ENCODE measurements around the gene SNRPD3. TPM values are rescaled to one million over a fixed set of nuclear protein-coding genes. Genes with fewer than 3 reads are reported as not detected.

The SNRPD3 gene
- total RNA-seq, 4 donors from 2014 or later = 21.3 to 127 (median 93.8) TPM

GRCh38 chr22:24587251-24587650 lies 31.5 kb downstream of the SNRPD3 start:
- Histone ChIP-seq H3K9me3 (no peaks in the 10 kb centered on the region), H3K27me3 (no peaks in the 10 kb centered on the region), H3K27ac (no peak overlapping the region), H3K4me3 (no peak overlapping the region), H3K4me1 (peaks cover 5 to 16% (median 12%) of the 10 kb centered on the region in 4 donors), H3K36me3 (no peaks in the 10 kb centered on the region)
- intact Hi-C loops (cut with DNase I; ENCODE audit: low total_unique reads) = no loop called here
- in situ Hi-C loops (cut with MboI; ENCODE audit: low pct_ligation_motif_present in 1 of 4, low pct_unique_long_range_greater_than_20kb in 1 of 4, low sequenced_read_pairs in 3 of 4) = no loop called here
- TF ChIP-seq POLR2AphosphoS5 (IDR thresholded peaks at IDR 0.05) = no peak
- TF ChIP-seq EP300 (IDR thresholded peaks at IDR 0.05; ENCODE audit: low read depth) = no peak
- TF ChIP-seq POLR2A (IDR thresholded peaks at IDR 0.05) = no peak
- TF ChIP-seq, protein P1, sequence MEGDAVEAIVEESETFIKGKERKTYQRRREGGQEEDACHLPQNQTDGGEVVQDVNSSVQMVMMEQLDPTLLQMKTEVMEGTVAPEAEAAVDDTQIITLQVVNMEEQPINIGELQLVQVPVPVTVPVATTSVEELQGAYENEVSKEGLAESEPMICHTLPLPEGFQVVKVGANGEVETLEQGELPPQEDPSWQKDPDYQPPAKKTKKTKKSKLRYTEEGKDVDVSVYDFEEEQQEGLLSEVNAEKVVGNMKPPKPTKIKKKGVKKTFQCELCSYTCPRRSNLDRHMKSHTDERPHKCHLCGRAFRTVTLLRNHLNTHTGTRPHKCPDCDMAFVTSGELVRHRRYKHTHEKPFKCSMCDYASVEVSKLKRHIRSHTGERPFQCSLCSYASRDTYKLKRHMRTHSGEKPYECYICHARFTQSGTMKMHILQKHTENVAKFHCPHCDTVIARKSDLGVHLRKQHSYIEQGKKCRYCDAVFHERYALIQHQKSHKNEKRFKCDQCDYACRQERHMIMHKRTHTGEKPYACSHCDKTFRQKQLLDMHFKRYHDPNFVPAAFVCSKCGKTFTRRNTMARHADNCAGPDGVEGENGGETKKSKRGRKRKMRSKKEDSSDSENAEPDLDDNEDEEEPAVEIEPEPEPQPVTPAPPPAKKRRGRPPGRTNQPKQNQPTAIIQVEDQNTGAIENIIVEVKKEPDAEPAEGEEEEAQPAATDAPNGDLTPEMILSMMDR (IDR thresholded peaks at IDR 0.05) = no peak
- 90% methylated on average over 4 of the region's 5 CpGs; no CpG with 5 or more reads in 1 of the 2 donors for WGBS, 2 donors (ENCODE audit: low coverage in 1 of 2)
- DNase-seq = no peak

- Histone ChIP-seq H3K27me3 (no peaks in the 10 kb centered on the region), H3K4me3 (no peak overlapping the region), H3K4me1 (peaks cover 5 to 16% (median 15%) of the 10 kb centered on the region in 4 donors), H3K9me3 (no peaks in the 10 kb centered on the region), H3K27ac (no peak overlapping the region), H3K36me3 (no peaks in the 10 kb centered on the region)
- WGBS, 2 donors (ENCODE audit: low coverage in 1 of 2) = 83% methylated on average over 8 of the region's 8 CpGs; no CpG with 5 or more reads in 1 of the 2 donors
- in situ Hi-C loops (cut with MboI; ENCODE audit: low pct_ligation_motif_present in 1 of 4, low pct_unique_long_range_greater_than_20kb in 1 of 4, low sequenced_read_pairs in 3 of 4) = no loop called here
- no peak for TF ChIP-seq POLR2AphosphoS5 (IDR thresholded peaks at IDR 0.05)
- TF ChIP-seq EP300 (IDR thresholded peaks at IDR 0.05; ENCODE audit: low read depth) = no peak
- TF ChIP-seq POLR2A (IDR thresholded peaks at IDR 0.05) = no peak
- TF ChIP-seq, protein P1 (IDR thresholded peaks at IDR 0.05) = no peak
- DNase-seq = no peak
- intact Hi-C loops (cut with DNase I; ENCODE audit: low total_unique reads) = no loop called here
Measured at GRCh38 chr22:24587948-24588347, 32.1 kb downstream of the SNRPD3 start.

DNA sequence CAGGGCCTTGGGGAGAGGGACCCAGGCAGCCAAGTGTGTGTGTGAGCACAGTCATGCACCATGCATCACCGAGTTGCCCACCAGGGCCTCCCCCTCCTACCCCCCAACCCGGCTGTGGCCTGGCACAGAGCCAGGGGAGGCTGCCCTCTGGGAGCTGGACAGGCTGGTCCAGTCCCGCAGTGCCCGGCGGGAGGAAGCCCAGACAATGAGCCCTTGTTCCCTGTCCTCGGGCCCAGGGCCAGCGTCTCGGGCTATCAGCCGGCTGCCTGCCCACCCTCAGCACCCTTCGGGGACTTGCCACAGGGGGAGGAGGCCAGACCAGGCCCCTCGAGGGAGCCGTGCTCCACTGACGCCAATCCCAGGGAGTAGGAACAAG lies 32.6 kb downstream of the SNRPD3 start:
- WGBS, 2 donors (ENCODE audit: low coverage in 1 of 2) = 62% methylated on average over 8 of the region's 13 CpGs; no CpG with 5 or more reads in 1 of the 2 donors
- H3K36me3 ChIP-seq = no peaks in the 10 kb centered on the region

DNA sequence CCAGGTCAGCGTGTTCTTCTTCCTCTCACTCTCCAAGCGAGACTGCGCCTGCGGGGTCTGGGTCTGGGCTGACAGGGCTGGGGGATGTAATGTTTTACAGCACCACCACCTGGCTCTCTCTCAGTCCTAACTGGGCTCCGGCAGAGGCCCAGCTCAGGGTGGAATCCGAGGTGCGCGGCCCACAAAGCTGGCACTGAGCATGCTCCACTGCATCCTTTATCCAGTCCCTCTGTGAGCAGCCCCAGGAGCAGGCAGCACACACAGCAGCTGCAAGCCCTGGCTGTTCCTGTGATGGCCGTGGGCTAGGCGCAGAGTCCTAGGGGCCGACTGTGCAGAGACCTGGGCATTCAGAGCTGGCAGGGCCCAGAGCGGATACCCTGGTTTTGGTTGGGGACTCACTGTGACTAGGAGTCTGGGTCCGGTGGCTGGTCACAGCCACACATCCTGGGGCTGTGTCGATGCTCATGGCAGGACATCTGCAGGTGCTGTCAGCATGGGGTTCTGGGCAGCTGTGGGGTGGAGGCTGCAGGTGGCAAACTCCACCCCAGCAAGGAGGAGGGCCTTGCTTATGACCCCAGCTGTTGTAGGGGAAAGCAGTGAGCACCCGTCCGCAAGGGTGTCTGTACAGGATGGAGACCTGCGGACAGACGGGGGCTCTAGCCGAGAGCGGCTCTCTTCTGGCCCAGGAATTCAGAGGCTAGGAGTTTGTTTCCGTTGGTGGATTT lies 33.1 kb downstream of the SNRPD3 start:
- no peak overlapping the region for H3K4me3 ChIP-seq
- intact Hi-C loops (cut with DNase I; ENCODE audit: low total_unique reads) = no loop called here
- no peak overlapping the region for H3K27ac ChIP-seq
- in situ Hi-C loops (cut with MboI; ENCODE audit: low pct_ligation_motif_present in 1 of 4, low pct_unique_long_range_greater_than_20kb in 1 of 4, low sequenced_read_pairs in 3 of 4) = no loop called here
- WGBS, 2 donors (ENCODE audit: low coverage in 1 of 2) = 91% methylated on average over 19 of the region's 21 CpGs; no CpG with 5 or more reads in 1 of the 2 donors
- no peaks in the 10 kb centered on the region for H3K27me3 ChIP-seq
- no peaks in the 10 kb centered on the region for H3K9me3 ChIP-seq
- TF ChIP-seq POLR2A (IDR thresholded peaks at IDR 0.05) (no peak), EP300 (IDR thresholded peaks at IDR 0.05; ENCODE audit: low read depth) (no peak), POLR2AphosphoS5 (IDR thresholded peaks at IDR 0.05) (no peak)
- TF ChIP-seq, protein P1 (IDR thresholded peaks at IDR 0.05) = no peak
- no peak for DNase-seq
- no peaks in the 10 kb centered on the region for H3K36me3 ChIP-seq
- H3K4me1 ChIP-seq = peaks cover 6 to 18% (median 15%) of the 10 kb centered on the region in 4 donors

More for the DNA sequence above, 32.6 kb downstream of the SNRPD3 start:
- no peak for DNase-seq
- intact Hi-C loops (cut with DNase I; ENCODE audit: low total_unique reads) (no loop called here), in situ Hi-C loops (cut with MboI; ENCODE audit: low pct_ligation_motif_present in 1 of 4, low pct_unique_long_range_greater_than_20kb in 1 of 4, low sequenced_read_pairs in 3 of 4) (no loop called here)
- peaks cover 4 to 18% (median 14%) of the 10 kb centered on the region in 4 donors for H3K4me1 ChIP-seq
- H3K27me3 ChIP-seq = no peaks in the 10 kb centered on the region
- no peak overlapping the region for H3K4me3 ChIP-seq
- no peaks in the 10 kb centered on the region for H3K9me3 ChIP-seq
- H3K27ac ChIP-seq = no peak overlapping the region
- TF ChIP-seq, protein P1 (IDR thresholded peaks at IDR 0.05) = no peak
- TF ChIP-seq POLR2AphosphoS5 (IDR thresholded peaks at IDR 0.05) = no peak
- no peak for TF ChIP-seq POLR2A (IDR thresholded peaks at IDR 0.05)
- no peak for TF ChIP-seq EP300 (IDR thresholded peaks at IDR 0.05; ENCODE audit: low read depth)

Measured in transverse colon (tissue), 4 donors.